Renal cortex interstitium (tissue), 11 donors: Measurements from ENCODE around the gene SRA1. TPM values are rescaled to one million over a fixed set of nuclear protein-coding genes. Genes with fewer than 3 reads are reported as not detected.

Source experiments
- DNase-seq, 11 donors: peaks; one replicate each; pipeline ENCODE4 v3.0.0-alpha.2; 2013; ENCODE audit warnings: low read depth in 9 of 11, low spot score in 4 of 11; ENCODE audit errors: extremely low read depth in 1 of 11
- polyA plus RNA-seq, 3 donors: library from polyadenylated mRNA; unstranded; fragments of 120-200 nt; gene quantifications; one replicate each; pipeline ENCODE4 v1.2.1, GENCODE V29; 2013; ENCODE audit not compliant: insufficient read length in 3 of 3

Gene SRA1
- polyA plus RNA-seq, 3 donors: 23.8 to 31.7 (median 27.1) TPM

GRCh38 chr5:140558542-140558941 is 1.3 kb upstream of the SRA1 start:
- DNase-seq: no peak

GRCh38 chr5:140557965-140558364 is 692 bp upstream of the SRA1 start:
- DNase-seq: no peak

- no peak for DNase-seq
These were observed 835 bp downstream of the SRA1 start for GRCh38 chr5:140556438-140556837.

GRCh38 chr5:140555747-140556312 is 1.4 kb downstream of the SRA1 start:
- DNase-seq: no peak

GRCh38 chr5:140554454-140554853 is 2.8 kb downstream of the SRA1 start:
- DNase-seq: no peak

GRCh38 chr5:140553657-140554056 is 3.6 kb downstream of the SRA1 start:
- DNase-seq: no peak

- no peak for DNase-seq
These were observed 5.4 kb downstream of the SRA1 start for GRCh38 chr5:140551872-140552271.

GRCh38 chr5:140550147-140551079 is 6.9 kb downstream of the SRA1 start:
- no peak for DNase-seq

- DNase-seq: no peak
These were observed 7.8 kb downstream of the SRA1 start for GRCh38 chr5:140549237-140550144.

- no peak for DNase-seq
These were observed 8.5 kb downstream of the SRA1 start for GRCh38 chr5:140548791-140549190.

- no peak for DNase-seq
These were observed 9.0 kb downstream of the SRA1 start for GRCh38 chr5:140548300-140548688.

GRCh38 chr5:140547508-140548299 is 9.6 kb downstream of the SRA1 start, which contains the start of gene EIF4EBP3:
Gene EIF4EBP3, plus strand, starts transcription at chr5:140547662. Its CDS starts 76 bp downstream, at chr5:140547738.
- peak; percentile 89 to 96 (median 91) for DNase-seq

- DNase-seq: no peak
These were observed 10.3 kb downstream of the SRA1 start for GRCh38 chr5:140546851-140547507.

- DNase-seq: no peak
These were observed 11.7 kb downstream of the SRA1 start for GRCh38 chr5:140545606-140546005.

- no peak for DNase-seq
These were observed 12.3 kb downstream of the SRA1 start for GRCh38 chr5:140544986-140545385.

GRCh38 chr5:140542972-140543371 is 14.3 kb downstream of the SRA1 start:
- DNase-seq: no peak

GRCh38 chr5:140540227-140540626 is 17.0 kb downstream of the SRA1 start:
- DNase-seq: no peak

- DNase-seq: no peak
These were observed 33.3 kb downstream of the SRA1 start for GRCh38 chr5:140524003-140524402.
